ENCODE results near the gene DFFB. TPM values are rescaled to one million over a fixed set of nuclear protein-coding genes. Genes with fewer than 3 reads are reported as not detected.

The DFFB gene
- total RNA-seq, 1 donor from 2014 or later = 8.5 TPM

DNA sequence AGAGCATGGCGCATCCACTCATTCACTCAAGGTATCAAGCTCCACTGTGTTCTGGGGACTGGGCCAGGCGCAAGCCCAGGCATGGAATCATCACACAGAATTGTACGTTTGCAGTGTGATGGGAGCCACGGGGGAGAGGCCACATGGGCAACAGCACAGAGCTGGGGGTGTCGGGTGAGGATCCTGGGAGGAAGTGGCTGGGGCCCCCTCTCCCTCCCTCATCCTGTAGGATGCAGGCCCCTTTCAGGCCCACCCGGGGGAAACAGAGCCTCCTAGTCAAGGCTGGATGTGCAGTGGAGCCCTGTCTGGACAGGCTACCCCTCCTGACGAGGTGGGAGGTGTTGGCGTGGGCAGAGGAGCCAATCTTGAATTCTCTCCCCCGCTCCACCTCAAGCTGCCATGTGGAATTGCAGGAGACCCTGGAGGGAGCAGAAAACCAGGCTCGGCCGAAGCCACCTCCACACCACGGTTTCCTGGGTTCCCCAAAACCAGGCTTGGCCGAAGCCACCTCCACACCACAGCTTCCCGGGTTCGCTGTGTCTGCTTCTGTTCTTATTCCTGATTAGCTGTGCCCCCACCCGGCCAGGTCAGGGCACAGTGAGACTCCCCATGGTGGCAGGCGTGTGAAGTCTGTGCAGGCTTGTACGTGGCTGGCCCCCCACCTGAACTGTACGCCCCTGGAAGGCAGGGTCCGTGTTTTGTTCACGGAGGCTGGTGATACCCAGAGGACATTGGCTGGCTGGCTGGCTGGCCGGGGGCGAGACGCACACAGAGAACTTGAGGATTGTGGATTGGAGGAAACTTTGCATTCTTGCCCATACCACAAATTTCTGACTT is 46.9 kb downstream of the DFFB start:
- H3K4me1 ChIP-seq = peaks cover 6% of the 10 kb centered on the region
- no peaks in the 10 kb centered on the region for H3K27me3 ChIP-seq
- H3K36me3 ChIP-seq = no peaks in the 10 kb centered on the region
- ATAC-seq = no peak
- no peak overlapping the region for H3K27ac ChIP-seq
- intact Hi-C loops (cut with DNase I) = no loop called here
- peak; percentile 63 for DNase-seq
- H3K4me3 ChIP-seq = no peak overlapping the region
- H3K9me3 ChIP-seq = no peaks in the 10 kb centered on the region
- TF ChIP-seq, protein P1, sequence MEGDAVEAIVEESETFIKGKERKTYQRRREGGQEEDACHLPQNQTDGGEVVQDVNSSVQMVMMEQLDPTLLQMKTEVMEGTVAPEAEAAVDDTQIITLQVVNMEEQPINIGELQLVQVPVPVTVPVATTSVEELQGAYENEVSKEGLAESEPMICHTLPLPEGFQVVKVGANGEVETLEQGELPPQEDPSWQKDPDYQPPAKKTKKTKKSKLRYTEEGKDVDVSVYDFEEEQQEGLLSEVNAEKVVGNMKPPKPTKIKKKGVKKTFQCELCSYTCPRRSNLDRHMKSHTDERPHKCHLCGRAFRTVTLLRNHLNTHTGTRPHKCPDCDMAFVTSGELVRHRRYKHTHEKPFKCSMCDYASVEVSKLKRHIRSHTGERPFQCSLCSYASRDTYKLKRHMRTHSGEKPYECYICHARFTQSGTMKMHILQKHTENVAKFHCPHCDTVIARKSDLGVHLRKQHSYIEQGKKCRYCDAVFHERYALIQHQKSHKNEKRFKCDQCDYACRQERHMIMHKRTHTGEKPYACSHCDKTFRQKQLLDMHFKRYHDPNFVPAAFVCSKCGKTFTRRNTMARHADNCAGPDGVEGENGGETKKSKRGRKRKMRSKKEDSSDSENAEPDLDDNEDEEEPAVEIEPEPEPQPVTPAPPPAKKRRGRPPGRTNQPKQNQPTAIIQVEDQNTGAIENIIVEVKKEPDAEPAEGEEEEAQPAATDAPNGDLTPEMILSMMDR (IDR thresholded peaks at IDR 0.05) = no peak

DNA sequence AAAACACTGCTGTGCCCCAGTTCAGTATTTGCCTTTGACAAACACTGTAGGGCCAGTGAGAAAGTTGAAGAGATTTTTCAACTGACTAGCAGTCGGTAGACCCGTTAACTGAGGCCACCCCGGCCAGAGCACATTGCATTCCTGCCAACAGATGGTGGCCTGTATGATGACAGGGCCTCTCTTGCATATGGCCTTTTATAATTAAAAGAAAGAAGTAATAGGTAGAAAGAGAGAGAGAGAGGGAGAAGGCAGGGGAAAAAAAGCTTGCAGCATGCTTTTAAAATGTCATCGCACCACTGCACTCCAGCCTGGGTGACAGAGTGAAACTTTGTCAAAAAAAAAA is 47.5 kb downstream of the DFFB start:
- H3K4me3 ChIP-seq = no peak overlapping the region
- intact Hi-C loops (cut with DNase I) = no loop called here
- H3K9me3 ChIP-seq = no peaks in the 10 kb centered on the region
- no peak overlapping the region for H3K27ac ChIP-seq
- peaks cover under 1% of the 10 kb centered on the region for H3K27me3 ChIP-seq
- no peak for ATAC-seq
- H3K36me3 ChIP-seq = no peaks in the 10 kb centered on the region
- peaks cover 3% of the 10 kb centered on the region for H3K4me1 ChIP-seq
- DNase-seq = peak; percentile 21
- TF ChIP-seq, protein P1 (IDR thresholded peaks at IDR 0.05) = no peak

DNA sequence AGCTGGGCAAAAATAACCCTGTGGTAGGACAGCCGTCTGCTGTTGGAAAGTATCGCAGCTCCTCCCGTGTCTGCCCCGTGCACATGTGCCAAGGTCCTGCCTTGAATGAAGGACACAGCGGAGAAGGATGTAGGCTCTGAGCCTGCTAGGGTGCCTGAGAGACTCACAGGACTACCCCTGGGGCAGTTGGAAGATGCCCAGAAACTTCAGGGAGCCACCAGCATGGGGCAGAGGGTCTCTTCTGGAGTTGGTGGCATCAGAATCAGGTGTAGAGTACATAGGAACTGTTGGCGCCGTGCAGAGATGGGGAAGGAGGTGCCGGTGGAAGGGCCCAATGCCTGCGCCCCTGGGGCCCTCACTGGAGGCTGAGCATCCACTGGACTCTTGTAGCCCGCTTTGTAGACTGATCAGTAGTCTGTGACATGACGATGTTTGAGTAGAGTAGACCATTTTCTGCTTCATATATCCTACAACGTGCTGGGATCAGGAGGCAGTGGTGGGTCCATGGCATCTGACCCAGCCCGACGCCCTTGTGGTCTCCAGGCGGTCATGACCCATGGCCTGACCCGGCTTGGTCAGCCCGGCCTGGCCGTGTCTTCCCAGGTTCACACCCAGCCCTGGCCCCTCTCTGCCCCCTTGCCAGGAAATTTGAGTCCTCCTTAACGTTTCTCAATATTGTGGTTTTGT is 48.1 kb downstream of the DFFB start:
- ATAC-seq = no peak
- H3K9me3 ChIP-seq = no peaks in the 10 kb centered on the region
- peaks cover 7% of the 10 kb centered on the region for H3K27me3 ChIP-seq
- no peaks in the 10 kb centered on the region for H3K36me3 ChIP-seq
- TF ChIP-seq, protein P1 (IDR thresholded peaks at IDR 0.05) = no peak
- intact Hi-C loops (cut with DNase I) = no loop called here
- peak; percentile 40 for DNase-seq
- H3K4me3 ChIP-seq = no peak overlapping the region
- H3K27ac ChIP-seq = no peak overlapping the region
- peaks cover 3% of the 10 kb centered on the region for H3K4me1 ChIP-seq

DNA sequence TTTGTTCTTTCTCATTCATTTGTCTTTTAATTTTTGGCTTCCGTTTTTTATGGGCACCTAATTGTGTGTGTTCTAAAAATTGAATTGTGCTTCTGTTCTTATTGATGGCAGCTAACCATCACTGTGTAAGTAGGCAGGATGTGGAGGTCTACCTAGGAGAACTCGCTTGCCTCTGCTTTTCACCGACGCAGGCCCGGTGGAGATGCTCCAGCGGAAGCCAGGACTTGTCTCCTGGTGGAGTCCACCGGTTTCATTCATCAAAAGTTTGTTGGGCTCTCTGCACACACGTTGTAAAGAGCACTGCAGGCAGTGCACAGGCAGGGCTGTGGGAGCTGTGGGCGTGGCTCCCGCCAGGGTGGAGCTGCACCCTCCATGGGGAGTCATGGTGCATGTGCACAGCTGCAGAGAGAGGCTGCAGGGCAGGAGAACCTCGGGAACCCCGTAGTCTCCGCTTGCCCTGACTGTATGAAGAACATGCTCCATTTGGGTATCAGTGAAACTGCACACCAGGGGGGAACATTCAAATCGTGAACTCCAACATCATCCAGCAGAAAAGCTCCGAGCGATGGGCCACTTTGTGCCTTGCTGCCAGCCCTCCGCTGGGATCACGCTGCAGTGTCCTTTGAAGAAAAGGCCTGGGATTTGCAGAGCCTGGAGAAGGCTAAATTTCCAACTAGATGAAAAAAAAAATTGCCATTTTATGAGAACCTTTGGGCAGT is 48.8 kb downstream of the DFFB start:
- intact Hi-C loops (cut with DNase I) = no loop called here
- Histone ChIP-seq H3K4me1 (peaks cover 7% of the 10 kb centered on the region), H3K9me3 (no peaks in the 10 kb centered on the region), H3K36me3 (no peaks in the 10 kb centered on the region), H3K27ac (no peak overlapping the region), H3K4me3 (no peak overlapping the region), H3K27me3 (peaks cover 14% of the 10 kb centered on the region)
- TF ChIP-seq, protein P1 (IDR thresholded peaks at IDR 0.05) = no peak
- no peak for DNase-seq
- ATAC-seq = no peak

DNA sequence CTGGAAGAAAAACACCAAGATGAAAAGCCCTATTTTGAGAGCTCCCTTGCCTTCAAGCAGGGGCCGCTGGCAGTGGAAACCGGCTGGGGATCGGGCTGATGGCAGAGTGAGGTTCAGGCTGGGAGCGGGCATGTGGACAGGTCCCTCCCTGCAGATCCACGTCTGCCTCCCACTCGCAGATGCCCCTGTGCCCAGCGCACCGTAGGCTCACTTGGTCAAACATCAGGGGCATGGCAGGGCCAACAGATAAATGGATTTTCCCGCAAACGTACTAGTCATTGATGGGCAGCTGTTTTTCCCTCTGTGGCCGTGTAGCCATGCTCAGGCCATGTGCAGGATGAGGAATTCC is 49.4 kb downstream of the DFFB start:
- ATAC-seq (no peak), DNase-seq (no peak)
- intact Hi-C loops (cut with DNase I) = no loop called here
- no peaks in the 10 kb centered on the region for H3K9me3 ChIP-seq
- H3K36me3 ChIP-seq = no peaks in the 10 kb centered on the region
- TF ChIP-seq, protein P1 (IDR thresholded peaks at IDR 0.05) = no peak
- no peak overlapping the region for H3K27ac ChIP-seq
- peaks cover 4% of the 10 kb centered on the region for H3K4me1 ChIP-seq
- no peak overlapping the region for H3K4me3 ChIP-seq
- H3K27me3 ChIP-seq = peaks cover 19% of the 10 kb centered on the region
